Stimulated activated CD8-positive, alpha-beta memory T cell treated with anti-CD3 and anti-CD28 coated beads, Interleukin-12 subunit alpha, Interleukin-12 subunit beta, amount 100 ng/mL, for 1 hour (primary cell): ENCODE results near the gene RELN.

Experiments
- DNase-seq: peaks from one replicate; pipeline ENCODE4 v3.0.0-alpha.2; 2020; ENCODE audit warnings: low read depth

The RELN gene

GRCh38 chr7:103683348-103683747 is 306.1 kb downstream of the RELN start:
- DNase-seq: no peak

- no peak for DNase-seq
These were observed 309.0 kb downstream of the RELN start for GRCh38 chr7:103680161-103681144.

GRCh38 chr7:103679151-103680132 is 310.0 kb downstream of the RELN start:
- no peak for DNase-seq

GRCh38 chr7:103668279-103668941 is 321.0 kb downstream of the RELN start:
- DNase-seq: no peak

- DNase-seq: no peak
These were observed 323.1 kb downstream of the RELN start for GRCh38 chr7:103666326-103666725.

GRCh38 chr7:103664577-103664976 is 324.9 kb downstream of the RELN start:
- no peak for DNase-seq

- DNase-seq: no peak
These were observed 328.7 kb downstream of the RELN start for GRCh38 chr7:103660455-103661371.

GRCh38 chr7:103658055-103659005 is 331.1 kb downstream of the RELN start:
- DNase-seq: no peak

- no peak for DNase-seq
These were observed 332.0 kb downstream of the RELN start for GRCh38 chr7:103657474-103657894.

- DNase-seq: no peak
These were observed 333.2 kb downstream of the RELN start for GRCh38 chr7:103656221-103656620.

GRCh38 chr7:103651593-103652377 is 337.7 kb downstream of the RELN start:
- no peak for DNase-seq

GRCh38 chr7:103649052-103649451 is 340.4 kb downstream of the RELN start:
- no peak for DNase-seq

- no peak for DNase-seq
These were observed 341.3 kb downstream of the RELN start for GRCh38 chr7:103648135-103648534.

GRCh38 chr7:103644319-103644718 is 345.1 kb downstream of the RELN start:
- DNase-seq: no peak

- DNase-seq: no peak
These were observed 349.3 kb downstream of the RELN start for GRCh38 chr7:103640031-103640779.

- DNase-seq: no peak
These were observed 351.7 kb downstream of the RELN start for GRCh38 chr7:103637726-103638125.

GRCh38 chr7:103637094-103637493 is 352.4 kb downstream of the RELN start:
- DNase-seq: no peak

- DNase-seq: no peak
These were observed 353.3 kb downstream of the RELN start for GRCh38 chr7:103636153-103636552.
